Placental epithelial cell (primary cell): ENCODE measurements around the gene INTS3. TPM values are rescaled to one million over a fixed set of nuclear protein-coding genes. Genes with fewer than 3 reads are reported as not detected.

Source experiments
- small RNA-seq: library from RNA; depleted of rRNA; stranded (forward); fragments of <200 nt; gene quantifications from one replicate; pipeline ENCODE3, GENCODE V24; 2012
- total RNA-seq: library from RNA; depleted of rRNA; stranded (reverse); fragments of >200 nt; gene quantifications from 2 replicates; pipeline ENCODE4 v1.2.3, GENCODE V29; 2012

INTS3 gene
- 44.8 and 45.4 TPM in 2 replicates for total RNA-seq

GRCh38 chr1:153727463-153728304 is at the start of gene INTS3:
TSS of gene INTS3 (plus strand) at chr1:153728050. CDS start at chr1:153728635, 585 bp downstream.

GRCh38 chr1:153678519-153679336 is 49.1 kb upstream of the INTS3 start, which contains the start of gene NPR1:
TSS of gene NPR1 (plus strand) at chr1:153678688. CDS start at chr1:153679109, 421 bp downstream.

GRCh38 chr1:153774780-153775457 is 47.1 kb downstream of the INTS3 start, which contains the start of gene SLC27A3:
TSS of gene SLC27A3 (plus strand) at chr1:153775407. CDS start at chr1:153775498, 91 bp downstream.

Small RNA genes within 50 kb of the gene (small RNA-seq; reads per million reads assigned to genes)
- gene MIR8083 (not detected), gene RF00019 (not detected), gene RN7SL372P (not detected)

Other genes starting within 250 kb of the INTS3 start
- 902 and 2,842 TPM in 2 replicates for gene S100A6, start 192.1 kb upstream of the INTS3 start, total RNA-seq
- gene S100A5, start 187.1 kb upstream of the INTS3 start, total RNA-seq: not detected in 2 replicates
- gene S100A4, start 182.2 kb upstream of the INTS3 start, total RNA-seq: 178 and 253 TPM in 2 replicates
- gene S100A3, start 178.8 kb upstream of the INTS3 start, total RNA-seq: 13.0 and 31.2 TPM in 2 replicates
- gene S100A2, start 162.2 kb upstream of the INTS3 start, total RNA-seq: 5.2 and 8.2 TPM in 2 replicates
- 266 and 918 TPM in 2 replicates for gene S100A16, start 114.9 kb upstream of the INTS3 start, total RNA-seq
- 207 and 362 TPM in 2 replicates for gene S100A14, start 111.7 kb upstream of the INTS3 start, total RNA-seq
- gene S100A13, start 100.5 kb upstream of the INTS3 start, total RNA-seq: 89.6 and 125 TPM in 2 replicates
- gene S100A1, start 99.6 kb upstream of the INTS3 start, total RNA-seq: 0.39 TPM in 1 of 2 replicates, not detected in the other
- gene CHTOP, start 94.0 kb upstream of the INTS3 start, total RNA-seq: 44.0 and 49.0 TPM in 2 replicates
- gene SNAPIN, start 69.3 kb upstream of the INTS3 start, total RNA-seq: 44.8 and 69.8 TPM in 2 replicates
- 147 and 215 TPM in 2 replicates for gene ILF2, start 57.1 kb upstream of the INTS3 start, total RNA-seq
- gene NPR1, start 49.4 kb upstream of the INTS3 start, total RNA-seq: 0.22 and 0.39 TPM in 2 replicates
- 23.9 and 24.5 TPM in 2 replicates for gene SLC27A3, start 47.4 kb downstream of the INTS3 start, total RNA-seq
- 8.6 and 9.0 TPM in 2 replicates for gene GATAD2B, start 194.9 kb downstream of the INTS3 start, total RNA-seq
- 18.4 and 27.9 TPM in 2 replicates for gene DENND4B, start 218.7 kb downstream of the INTS3 start, total RNA-seq
- 7.9 and 15.3 TPM in 2 replicates for gene CRTC2, start 230.6 kb downstream of the INTS3 start, total RNA-seq
- 145 and 183 TPM in 2 replicates for gene SLC39A1, start 235.5 kb downstream of the INTS3 start, total RNA-seq
- 8.5 and 12.6 TPM in 2 replicates for gene CREB3L4, start 239.9 kb downstream of the INTS3 start, total RNA-seq
- gene JTB, start 249.6 kb downstream of the INTS3 start, total RNA-seq: 160 and 161 TPM in 2 replicates